Cardiac muscle cell (in vitro differentiated cells and primary cell): ENCODE measurements around the gene MYL12B. TPM values are rescaled to one million over a fixed set of nuclear protein-coding genes. Genes with fewer than 3 reads are reported as not detected.

Source experiments
- DNase-seq, 2 donors: peaks; one replicate each; pipeline versions ENCODE4 v3.0.0 to v3.0.0-alpha.2; 2010 to 2017; ENCODE audit warnings: low read depth in 1 of 2, low spot score in 1 of 2
- H3K27ac ChIP-seq: fragments of 200-600 bp; sonication (generic); 2 replicates; pipeline ENCODE4 v1.5.1; 2016
- H3K27me3 ChIP-seq: fragments of 200-600 bp; sonication (generic); 2 replicates; pipeline ENCODE4 v1.6.0; 2016; ENCODE audit warnings: control low read depth
- H3K36me3 ChIP-seq: fragments of 200-600 bp; sonication (generic); 2 replicates; pipeline ENCODE4 v1.5.1; 2016; ENCODE audit warnings: control low read depth
- H3K4me1 ChIP-seq: fragments of 200-600 bp; sonication (generic); 2 replicates; pipeline ENCODE4 v1.8.1; 2017; ENCODE audit warnings: low read depth, mild to moderate bottlenecking, mixed run types
- H3K4me3 ChIP-seq: fragments of 200-600 bp; sonication (generic); 2 replicates; pipeline ENCODE4 v1.5.1; 2016; ENCODE audit warnings: mild to moderate bottlenecking
- H3K9me3 ChIP-seq: fragments of 200-600 bp; sonication (generic); 2 replicates; pipeline ENCODE4 v1.5.1; 2017; ENCODE audit warnings: low read depth, mild to moderate bottlenecking, control low read depth
- CTCF ChIP-seq: IDR thresholded peaks from 2 replicates; pipeline ENCODE4 v1.5.1; 2012; ENCODE audit warnings: low read depth, mild to moderate bottlenecking, low read length
- polyA plus RNA-seq: library from polyadenylated mRNA; unstranded; fragments of >200 nt; fragmentation: Nextera tagmentation; extraction: Ambion mirVana; gene quantifications from 2 replicates; pipeline ENCODE4 v1.2.1, GENCODE V29; 2016
- total RNA-seq: library from RNA; depleted of rRNA; stranded (reverse); fragments of >200 nt; gene quantifications from 2 replicates; pipeline ENCODE4 v1.2.3, GENCODE V29; 2016

MYL12B gene
- total and polyA plus RNA-seq, 2 experiments from 2014 or later: 74.8 to 299 TPM

GRCh38 chr18:3319894-3320454, 58.0 kb downstream of the MYL12B start:
- Histone ChIP-seq H3K27me3 (no peaks in the 10 kb centered on the region), H3K4me1 (no peaks in the 10 kb centered on the region), H3K4me3 (no peak overlapping the region), H3K27ac (no peak overlapping the region), H3K9me3 (no peaks in the 10 kb centered on the region), H3K36me3 (no peaks in the 10 kb centered on the region)
- no peak for TF ChIP-seq CTCF
- DNase-seq: no peak

GRCh38 chr18:3321133-3321812, 59.3 kb downstream of the MYL12B start:
- Histone ChIP-seq H3K36me3 (no peaks in the 10 kb centered on the region), H3K4me3 (no peak overlapping the region), H3K4me1 (no peaks in the 10 kb centered on the region), H3K27me3 (no peaks in the 10 kb centered on the region), H3K27ac (no peak overlapping the region), H3K9me3 (no peaks in the 10 kb centered on the region)
- peak in 1 of 2 donors; percentile 97 for DNase-seq
- TF ChIP-seq CTCF: no peak

GRCh38 chr18:3323900-3324299, 62.0 kb downstream of the MYL12B start:
- H3K27ac ChIP-seq: no peak overlapping the region
- no peak for TF ChIP-seq CTCF
- no peak overlapping the region for H3K4me3 ChIP-seq
- no peaks in the 10 kb centered on the region for H3K4me1 ChIP-seq
- peak in 1 of 2 donors; percentile 53 for DNase-seq
- H3K27me3 ChIP-seq: no peaks in the 10 kb centered on the region
- H3K9me3 ChIP-seq: no peaks in the 10 kb centered on the region
- no peaks in the 10 kb centered on the region for H3K36me3 ChIP-seq

Other genes starting within 250 kb of the MYL12B start
- gene LPIN2, start 249.0 kb upstream of the MYL12B start, total RNA-seq: 29.2 and 50.8 TPM in 2 replicates
- 18.1 and 27.4 TPM in 2 replicates for gene LPIN2, start 249.0 kb upstream of the MYL12B start, polyA plus RNA-seq
- gene MYOM1, start 42.2 kb upstream of the MYL12B start, total RNA-seq: 209 and 219 TPM in 2 replicates
- gene MYOM1, start 42.2 kb upstream of the MYL12B start, polyA plus RNA-seq: 182 and 194 TPM in 2 replicates
- 152 and 195 TPM in 2 replicates for gene MYL12A, start 14.3 kb upstream of the MYL12B start, total RNA-seq
- gene MYL12A, start 14.3 kb upstream of the MYL12B start, polyA plus RNA-seq: 321 and 420 TPM in 2 replicates
- 43.0 and 62.7 TPM in 2 replicates for gene TGIF1, start 188.0 kb downstream of the MYL12B start, total RNA-seq
- 41.2 and 62.8 TPM in 2 replicates for gene TGIF1, start 188.0 kb downstream of the MYL12B start, polyA plus RNA-seq